ENCODE measurements around the gene TPRG1.

DNA sequence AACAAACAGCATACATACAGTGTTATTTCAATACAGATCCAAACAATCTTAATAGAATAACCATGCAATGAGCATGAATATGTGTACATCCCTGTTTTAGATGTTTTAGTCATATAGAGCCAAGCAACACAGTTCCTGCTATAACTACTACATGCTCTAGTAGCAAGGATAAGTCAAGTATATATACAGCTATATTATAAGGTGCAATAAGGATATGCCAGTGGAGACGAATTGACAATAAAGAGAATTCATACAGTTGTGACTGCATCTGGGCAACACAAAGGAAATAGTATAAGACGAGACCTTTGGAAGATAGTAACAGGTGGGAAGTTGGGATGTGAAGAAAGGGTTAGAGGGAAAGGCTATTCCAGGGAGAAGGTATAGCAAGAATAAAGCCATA is 103.4 kb downstream of the TPRG1 start:
- no peak for TF ChIP-seq CTCF (IDR thresholded peaks at IDR 0.05)
- no peak for TF ChIP-seq POLR2A (IDR thresholded peaks at IDR 0.05)

Measured in right lobe of liver (tissue), 4 donors.